HG02884 (cell line): ENCODE results near the gene SMAD3.
"Not testable (repeated sequence)": the region's sequence is repeated elsewhere in the genome, so short reads cannot be mapped to it uniquely, and the experiment has no call there.

Experiments
- ATAC-seq: cut with Tn5 transposase; IDR thresholded peaks from one replicate; pipeline ENCODE4 v1.9.1; 2021; ENCODE audit warnings: mild to moderate bottlenecking, moderate library complexity; ENCODE audit not compliant: unreplicated experiment

Gene SMAD3

DNA sequence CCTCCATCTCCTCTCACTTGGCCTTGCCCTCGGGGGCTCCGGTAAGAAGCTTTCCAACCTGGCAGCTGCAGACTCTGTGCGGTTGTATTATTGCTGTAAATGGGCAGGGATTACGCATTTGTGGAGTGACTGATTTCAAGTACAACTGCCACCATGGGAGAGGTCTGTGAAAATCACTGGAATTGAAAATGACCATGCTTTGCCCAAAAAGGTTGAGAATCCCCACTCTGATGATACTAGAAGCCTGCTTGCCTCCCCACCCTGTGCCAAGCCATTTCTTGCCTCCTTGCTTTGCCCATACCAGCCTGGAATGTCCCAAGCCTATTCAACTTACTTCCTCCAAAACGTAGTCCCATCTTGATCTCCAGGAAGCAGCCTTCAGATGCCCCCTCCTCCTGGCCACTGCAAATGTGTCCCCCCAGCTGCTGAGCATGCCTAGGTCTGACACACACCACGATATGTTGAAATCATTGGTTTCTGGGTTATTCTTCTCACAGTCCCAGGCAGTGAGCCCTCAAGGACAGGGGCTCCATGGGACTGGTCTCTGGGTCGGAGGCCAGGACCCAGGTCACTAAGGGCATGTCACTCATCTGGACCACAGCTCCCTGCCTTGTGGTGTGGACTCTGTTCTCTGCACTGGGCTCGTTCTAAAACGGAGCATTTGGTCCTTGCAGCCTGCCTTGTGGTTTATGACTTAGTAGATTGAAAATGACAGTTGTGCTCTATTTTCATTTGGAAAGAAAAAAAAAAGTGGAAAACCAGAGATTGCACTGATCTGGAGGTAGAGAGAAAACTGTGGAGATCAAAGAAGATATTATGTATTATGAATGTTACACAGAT, 42.9 kb downstream of the SMAD3 start:
- no peak for ATAC-seq

DNA sequence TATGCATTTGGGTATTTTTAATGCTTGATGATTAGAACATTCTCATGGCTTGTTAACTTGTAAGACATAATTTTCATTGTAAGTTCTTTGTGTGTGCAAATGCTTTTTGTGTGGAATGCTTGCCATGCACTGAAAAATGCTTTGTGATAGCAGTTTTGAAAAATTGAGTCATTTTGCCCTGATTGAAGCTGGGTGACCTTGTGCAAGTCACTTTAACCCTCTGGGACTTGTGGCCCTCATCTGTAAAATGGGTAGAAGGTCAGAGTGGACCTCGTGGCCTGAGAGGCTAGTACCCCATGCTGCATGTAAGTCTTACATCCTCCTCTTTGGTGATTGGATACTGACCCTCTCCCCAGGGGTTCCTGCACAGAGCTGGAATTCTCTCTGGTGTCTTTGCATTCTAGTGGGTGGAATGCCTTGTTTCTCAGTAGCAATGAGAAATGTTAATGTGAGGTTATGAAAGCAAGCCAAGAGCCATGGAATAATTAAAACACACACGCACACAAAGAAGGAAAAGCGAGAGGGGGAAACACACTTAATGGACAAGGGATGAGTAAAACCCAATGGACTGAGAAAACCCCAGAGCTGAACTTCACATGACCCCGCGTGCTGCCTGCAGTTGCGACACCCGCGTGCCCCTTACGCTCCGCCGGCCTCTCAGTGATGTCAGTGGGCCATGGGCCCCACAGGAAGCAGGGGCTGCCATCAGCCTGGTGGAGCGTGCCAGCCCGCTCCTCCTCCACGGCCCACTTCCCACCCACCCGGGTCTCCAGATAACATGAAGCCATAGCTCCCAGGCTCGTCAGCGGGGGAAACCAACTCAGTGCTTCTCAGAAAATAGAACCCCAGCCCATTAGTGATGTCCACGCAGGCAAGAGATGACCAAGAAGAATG, 44.0 kb downstream of the SMAD3 start:
- no peak for ATAC-seq

DNA sequence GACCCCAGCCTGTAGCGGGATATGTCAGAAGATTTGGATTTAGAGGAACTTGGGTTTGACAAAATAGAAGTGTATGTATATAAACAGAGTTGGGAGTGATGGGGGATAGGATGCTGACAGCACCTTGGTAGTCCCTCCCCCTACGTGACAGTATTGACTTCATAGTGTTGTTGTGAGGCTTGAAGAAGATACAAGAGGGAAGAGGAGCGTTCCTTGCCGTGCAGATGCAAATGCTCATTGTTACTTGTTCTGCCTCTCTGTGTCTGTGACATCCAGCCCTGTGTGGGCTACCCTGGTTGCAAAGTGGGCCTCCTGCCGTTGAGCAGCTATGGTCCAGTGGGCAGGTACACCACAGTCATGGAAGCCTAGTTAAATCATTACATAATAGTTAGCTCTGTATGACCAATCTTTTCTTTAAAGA, 45.0 kb downstream of the SMAD3 start:
- peak; percentile 42 for ATAC-seq

DNA sequence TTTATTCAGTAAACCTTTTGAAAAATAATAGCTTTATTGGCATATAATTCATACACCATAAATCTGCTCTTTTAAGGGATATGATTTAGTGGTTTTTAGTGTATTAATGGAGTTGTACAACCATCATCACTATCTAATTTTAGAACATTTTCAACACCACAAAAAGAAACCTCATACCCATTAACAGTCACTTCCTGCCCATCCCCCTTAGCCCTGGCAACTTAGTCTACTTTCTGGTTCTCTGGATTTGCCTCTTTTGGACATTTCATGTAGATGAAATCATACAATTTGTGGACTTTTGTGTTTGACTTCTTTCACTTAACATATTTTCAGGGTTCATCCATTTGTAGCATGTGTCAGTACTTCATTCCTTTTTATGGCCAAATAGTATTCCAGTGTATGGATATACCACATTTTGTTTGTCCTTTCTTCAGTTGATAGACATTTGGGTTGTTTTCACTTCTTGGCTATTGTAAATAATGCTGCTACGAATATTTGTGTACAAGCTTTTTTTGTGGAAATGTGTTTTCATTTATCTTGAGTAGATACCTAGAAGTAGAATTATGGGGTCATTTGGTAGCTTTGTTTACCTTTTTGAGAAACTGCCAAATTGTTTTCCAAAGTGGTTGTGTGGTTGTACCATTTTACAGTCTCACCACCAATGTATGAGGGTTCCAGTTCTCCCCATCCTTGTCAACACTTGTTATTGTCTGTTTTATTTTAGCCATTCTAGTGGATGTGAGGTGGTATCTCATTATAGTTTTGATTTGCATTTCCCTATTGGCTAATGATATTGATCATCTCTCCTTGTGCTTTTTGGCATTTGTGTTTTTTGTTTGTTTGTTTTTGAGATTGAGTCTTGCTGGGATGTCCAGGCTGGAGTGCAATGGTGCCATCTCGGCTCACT, 45.8 kb downstream of the SMAD3 start:
- ATAC-seq, result no peak

DNA sequence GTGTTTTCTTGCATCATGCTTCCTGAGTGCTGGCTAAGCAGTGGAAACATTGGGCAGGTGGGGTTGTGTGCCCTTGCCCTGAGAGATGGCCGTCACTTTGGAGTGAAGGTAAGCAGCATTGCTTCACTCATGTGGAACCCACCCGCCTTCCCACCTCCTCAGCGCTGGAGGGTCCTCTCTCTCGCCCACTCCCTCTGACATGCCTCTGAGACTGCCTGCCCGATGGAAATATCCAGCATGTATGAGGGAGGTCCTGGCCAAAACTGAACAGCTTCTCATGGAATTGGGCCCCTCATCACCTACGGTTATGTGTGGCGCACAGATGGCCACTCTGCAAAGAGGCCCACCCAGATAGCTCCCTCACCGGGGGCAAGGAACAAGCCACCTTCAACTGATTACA, 48.6 kb downstream of the SMAD3 start:
- no peak for ATAC-seq

DNA sequence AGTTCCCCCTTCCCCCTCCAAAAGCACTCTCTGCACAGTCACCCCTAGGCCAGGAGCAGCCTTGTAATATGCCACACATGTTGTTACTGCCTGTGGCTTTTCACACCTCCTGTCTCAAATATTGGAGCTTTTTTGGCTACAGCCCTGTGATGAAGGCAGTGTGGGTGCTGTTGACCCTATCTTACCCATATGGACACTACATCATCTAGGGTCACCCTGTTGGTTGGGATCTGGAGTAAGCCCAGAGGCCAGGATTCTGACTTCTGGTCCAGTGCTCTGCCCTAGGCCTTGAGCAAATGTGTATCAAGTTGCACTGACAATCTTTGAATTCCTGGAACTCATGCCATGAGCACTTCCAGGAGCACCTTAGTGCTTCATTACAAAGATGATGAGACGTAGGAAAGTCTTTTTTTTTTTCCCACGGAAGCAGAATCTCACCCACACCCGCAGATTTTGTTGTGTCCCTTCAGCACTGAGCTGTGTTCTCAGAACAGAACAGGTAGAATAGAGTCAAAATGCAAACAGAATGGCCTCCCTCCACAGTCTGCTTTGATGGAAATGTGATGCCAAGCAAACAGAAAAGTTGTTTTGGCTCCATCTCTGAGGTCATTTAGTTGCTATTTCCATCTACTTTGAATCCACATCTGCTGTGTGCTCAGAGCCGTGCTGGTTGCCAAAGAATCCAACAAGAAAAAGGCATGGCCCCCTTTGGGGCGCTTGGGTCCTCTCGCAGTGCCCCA, 49.6 kb downstream of the SMAD3 start:
- no peak for ATAC-seq

DNA sequence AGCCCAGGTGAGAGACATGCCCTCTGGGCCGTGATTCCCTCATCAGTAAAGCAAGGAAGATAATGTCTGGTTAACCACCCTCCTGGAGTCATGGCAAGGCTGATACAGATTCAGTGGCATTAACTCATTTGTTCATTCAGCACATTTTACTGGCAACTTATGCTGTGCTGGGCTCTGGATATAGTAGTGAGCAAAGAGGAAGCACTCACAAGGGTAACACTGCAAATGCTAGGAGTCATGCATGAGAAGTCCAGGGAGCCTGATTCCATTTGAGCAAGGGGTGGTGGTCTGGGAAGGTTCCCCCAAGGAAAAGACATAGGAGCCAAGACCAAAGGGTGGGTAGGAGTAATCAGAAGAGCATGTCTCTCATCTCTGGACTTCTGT, 50.2 kb downstream of the SMAD3 start:
- ATAC-seq, result no peak

DNA sequence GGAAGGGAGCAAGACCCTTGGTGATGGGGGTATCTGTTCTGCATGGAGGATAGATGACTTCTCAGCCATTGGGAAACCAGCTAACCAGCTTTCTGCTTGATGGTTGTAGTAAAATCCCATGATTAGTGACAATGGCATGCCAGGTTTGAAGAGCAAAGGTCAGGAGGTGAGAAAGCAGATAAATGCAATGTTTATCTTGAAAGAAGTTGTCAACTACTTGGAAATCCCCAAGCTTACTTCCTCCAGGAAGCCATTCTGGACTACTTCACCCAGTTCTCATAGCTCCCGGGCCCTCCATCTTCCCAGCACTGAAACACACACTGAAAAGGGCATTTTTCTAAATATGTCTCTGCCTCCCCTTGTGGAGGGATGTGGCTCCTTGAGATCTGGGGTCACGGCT, 51.3 kb downstream of the SMAD3 start:
- no peak for ATAC-seq

DNA sequence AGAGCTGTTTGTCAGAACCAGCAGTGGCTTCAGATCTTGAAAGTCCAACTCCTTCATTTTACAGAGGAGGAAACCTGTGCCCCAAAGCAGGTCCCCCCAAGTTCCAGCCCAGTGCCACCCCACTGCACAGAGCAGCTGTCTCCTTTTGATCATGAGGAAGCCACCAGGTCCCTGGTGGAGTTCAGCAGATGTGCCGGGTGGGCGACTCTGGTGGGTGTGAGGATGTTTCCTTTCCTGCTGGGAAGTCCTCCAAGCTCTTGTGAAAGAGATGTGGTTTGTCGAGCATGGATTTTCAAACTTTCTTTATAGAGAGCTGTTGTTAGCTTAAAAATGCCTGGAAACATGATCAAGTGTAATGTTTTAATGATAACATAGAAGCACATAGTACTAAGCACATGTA, 52.0 kb downstream of the SMAD3 start:
- no peak for ATAC-seq

DNA sequence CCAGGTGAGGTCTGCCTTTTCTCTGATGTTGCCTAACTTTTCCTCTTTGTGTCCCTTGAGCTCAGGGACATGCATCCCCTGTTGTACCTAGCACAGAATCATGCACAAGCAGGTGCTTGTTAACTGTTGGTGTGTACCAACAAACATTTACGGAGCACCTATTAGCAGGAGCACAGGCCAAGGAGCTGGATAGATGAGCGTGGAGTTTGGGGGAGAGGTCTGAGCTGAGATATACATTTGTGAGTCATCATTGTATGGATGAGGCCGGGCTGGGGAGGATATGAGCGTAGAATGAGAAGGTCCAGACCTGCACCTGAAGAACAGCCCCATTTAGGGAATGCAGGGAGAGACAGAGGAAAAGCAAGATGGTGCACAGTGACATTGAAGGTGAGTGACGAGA, 53.4 kb downstream of the SMAD3 start:
- ATAC-seq, result no peak

DNA sequence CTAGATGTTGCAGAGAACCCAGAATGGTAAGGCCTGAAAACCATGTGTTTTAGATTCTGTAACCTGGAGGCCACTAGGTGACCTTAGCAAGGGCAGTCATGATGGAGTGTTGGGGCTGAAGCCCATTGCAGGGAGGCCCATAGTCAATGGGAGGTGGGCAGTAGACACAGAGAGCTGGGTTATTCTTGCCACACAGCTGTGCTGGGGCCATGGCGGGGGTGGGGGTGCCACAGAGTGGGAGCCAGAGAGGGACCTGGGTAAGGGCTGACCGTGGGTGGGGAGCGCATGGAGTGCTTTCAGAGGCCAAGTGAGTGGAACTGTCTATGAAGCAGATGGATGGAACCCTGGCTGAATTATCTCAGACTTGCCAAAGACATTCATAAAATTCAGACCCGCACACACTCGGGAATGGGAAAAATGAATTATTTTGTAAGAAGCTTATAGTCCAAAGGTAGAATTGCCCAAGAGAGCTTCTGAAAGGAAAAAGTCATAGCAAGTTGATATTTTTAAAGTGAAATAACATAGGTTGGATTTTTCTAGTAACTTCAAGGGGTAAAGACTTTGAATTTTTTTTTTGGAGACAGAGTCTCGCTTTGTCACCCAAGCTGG, 53.9 kb downstream of the SMAD3 start:
- no peak for ATAC-seq

DNA sequence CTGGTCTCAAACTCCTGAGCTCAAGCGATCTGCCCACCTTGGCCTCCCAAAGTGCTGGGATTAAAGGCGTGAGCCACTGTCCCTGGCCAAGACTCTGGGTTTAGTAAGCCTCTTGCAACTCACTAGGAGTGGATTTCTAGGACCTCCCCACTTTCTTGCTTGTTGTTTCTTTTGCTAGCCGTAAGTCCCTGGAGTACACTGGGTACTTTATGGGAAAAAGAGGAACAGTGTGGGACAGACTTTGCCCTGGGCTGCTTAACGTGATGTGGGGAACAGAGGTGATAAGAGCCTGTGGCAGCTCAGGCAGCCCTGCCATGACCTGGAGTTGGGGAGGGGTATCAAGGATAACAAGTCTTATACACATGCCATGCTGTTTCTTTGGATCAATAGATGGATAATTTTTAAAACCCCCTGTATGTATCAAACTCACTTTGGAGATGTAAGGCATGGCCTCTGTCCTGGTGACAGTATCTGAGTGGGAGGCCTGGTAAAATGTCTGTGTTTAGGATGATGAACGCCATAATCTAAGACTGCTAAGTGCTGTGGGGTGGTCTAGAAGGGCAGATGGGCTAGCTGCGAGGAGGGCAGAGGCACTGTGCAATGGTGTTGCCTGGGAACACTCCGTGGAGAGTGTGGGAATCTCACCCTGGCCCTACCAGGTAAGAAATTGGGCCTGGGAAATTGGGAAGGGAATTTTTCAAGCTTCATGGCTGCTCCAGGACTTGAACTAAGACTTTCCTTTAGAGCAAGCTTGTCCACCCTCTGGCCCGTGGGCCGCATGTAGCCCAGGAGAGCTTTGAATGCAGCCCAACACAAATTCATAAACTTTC, 54.8 kb downstream of the SMAD3 start:
- ATAC-seq, result no peak

DNA sequence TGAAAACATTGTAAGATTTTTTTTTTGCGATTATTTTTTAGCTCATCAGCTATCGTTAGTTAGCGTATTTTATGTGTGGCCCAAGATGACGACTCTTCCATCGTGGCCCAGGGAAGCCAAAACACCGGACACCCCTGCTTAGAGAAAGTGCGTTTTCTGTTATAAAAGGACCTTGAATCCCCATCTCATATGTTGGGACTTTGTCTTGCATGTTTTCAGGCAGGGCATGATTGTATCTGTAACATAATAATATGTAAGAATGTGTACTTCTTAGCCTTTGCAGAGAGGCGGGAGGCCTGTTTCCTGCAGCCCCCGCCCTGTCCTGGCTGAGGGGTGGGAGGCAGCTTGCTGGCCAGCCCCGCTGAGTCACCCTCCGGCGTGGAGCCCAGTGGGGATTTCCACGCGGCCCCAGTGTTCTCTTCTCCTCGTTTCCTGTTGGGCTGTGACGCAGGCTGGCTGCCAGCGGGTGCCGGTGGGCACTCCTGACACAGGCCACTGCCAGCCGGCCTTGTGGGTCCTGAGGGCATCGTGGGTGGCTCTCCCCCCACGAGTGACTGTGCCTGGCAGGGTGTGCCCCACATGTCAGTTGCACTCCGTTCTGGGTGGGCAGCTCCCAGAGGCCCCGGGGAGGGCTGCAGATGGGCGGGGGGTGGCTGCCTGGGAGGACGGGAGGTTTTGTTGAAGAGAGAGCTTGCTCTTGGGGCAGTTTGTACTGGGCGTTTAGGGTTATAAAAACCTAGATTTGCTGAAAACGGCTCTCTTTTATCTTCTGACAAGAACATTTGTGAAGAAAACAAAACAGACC, 55.6 kb downstream of the SMAD3 start:
- peak; percentile 78 for ATAC-seq

DNA sequence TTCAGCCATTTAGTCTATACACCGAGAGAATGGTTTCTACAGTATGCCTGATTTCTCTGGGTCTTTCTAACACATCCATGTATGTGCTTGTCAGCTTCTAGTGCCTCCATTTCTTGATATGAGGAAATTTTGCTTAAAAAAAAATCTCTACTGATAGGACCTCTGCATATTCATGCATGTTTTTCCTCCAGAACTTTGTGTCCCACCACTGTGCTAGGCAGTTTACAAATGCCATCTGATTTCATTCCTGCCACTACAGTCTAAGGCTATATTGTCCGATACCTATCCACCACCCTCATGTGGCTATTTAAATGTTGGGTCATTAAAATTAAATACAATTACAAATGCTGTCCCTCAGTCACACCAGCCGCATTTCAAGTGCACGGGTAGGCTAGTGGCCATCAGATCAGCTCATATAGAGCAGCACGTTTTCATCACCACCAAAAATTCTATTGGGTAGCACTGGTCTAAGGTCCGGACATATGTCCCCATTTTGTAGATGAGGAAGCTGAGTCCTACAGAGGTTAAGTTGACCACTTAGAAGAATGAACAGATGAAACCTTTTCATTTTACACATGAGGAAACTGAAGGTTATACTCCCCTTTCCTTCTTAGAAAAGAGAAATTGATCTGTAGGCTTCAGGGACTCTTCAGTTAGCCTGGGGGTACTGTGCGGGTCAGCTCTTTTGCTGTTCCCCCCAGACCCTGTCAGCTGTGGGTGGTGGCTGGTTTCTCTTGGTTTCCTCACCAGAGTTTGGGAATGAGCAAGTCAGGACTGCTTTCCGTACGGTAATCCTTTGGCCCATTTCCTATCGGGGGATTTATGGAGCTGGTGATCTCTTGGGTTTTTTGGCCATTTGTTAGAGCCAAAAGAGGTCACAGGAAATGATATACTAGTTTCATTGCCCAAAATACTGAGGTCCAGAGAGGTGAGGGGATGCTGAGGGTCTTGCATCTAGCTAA, 56.5 kb downstream of the SMAD3 start:
- no peak for ATAC-seq

DNA sequence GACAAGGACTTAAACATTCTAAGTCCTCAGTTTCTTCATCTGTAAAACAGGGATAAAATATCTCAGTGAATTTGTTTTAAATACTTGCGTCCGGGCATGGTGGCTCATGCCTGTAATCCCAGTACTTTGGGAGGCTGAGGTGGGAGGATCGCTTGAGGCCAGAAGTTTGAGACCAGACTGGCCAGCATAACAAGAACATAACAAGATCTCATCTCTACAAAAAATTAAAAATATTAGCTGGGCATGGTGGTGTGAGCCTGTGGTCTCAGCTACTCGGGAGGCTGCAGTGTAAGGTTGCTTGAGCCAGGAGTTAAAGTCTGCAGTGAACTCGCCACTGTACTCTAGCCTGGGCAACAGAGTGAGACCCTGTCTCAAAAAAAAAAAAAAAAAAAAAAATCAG, 57.4 kb downstream of the SMAD3 start:
- ATAC-seq, result not testable (repeated sequence)

DNA sequence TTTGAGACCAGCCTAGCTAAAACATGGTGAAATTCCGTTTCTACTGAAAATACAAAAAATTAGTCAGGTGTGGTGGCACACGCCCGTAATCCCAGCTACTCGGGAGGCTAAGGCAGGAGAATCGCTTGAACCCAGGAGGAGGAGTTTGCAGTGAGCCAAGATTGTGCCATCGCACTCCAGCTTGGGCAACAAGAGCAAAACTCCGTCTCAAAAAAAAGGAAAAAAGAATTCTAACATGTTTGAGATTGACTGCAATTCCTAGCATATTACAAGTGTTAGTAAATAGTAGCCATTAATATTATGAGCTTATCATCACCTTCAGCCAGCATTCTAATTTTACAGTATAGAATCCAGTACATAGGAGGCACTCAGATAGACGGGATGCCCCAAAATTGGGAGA, 57.9 kb downstream of the SMAD3 start:
- not testable (repeated sequence) for ATAC-seq

DNA sequence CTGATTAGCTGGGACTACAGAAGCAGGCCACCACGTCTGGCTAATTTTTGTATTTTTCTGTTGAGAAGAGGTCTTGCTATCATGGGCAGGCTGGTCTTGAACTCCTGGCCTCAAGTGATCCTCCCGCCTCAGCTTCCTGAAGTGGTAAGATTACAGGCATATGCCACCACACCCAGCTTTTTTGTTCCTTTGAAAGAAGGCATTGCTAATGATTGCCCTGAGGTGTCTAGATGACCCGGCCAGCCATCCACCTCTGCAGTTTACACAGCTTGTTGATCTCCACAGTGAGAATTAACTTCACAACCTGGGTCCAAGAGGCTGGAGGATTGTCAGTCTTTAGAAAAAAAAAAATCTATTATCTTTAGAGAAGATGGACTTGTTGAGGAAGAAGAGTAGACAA, 58.7 kb downstream of the SMAD3 start:
- ATAC-seq, result no peak
